GM12872 (cell line): ENCODE measurements around the gene TADA2A.

Source experiments
- TF ChIP-seq, protein P1 (sequence below): IDR thresholded peaks from 3 replicates; pipeline ENCODE4 v1.5.1; 2011; ENCODE audit warnings: low read depth, mild to moderate bottlenecking, low read length, moderate library complexity; ENCODE audit not compliant: insufficient read depth

TADA2A gene

DNA sequence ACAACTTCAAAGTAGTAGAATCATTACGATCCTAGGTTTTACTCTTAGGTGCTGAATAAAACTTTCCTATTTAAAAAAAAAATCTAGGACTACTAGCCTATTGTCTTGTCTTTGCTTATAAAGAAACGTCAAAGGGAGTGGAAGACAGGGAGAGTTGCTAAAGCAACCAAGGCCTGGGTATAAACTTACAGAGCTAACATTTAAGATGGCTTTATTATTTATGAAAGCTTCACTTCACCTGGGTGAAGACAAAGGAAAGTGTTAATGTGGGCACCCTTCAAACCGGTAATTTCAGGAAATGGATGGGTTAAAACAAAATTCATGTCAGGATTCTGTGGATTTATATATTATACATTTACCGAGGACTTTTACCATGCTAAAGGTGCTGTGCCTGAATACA is 85.5 kb downstream of the TADA2A start:
- TF ChIP-seq, protein P1, sequence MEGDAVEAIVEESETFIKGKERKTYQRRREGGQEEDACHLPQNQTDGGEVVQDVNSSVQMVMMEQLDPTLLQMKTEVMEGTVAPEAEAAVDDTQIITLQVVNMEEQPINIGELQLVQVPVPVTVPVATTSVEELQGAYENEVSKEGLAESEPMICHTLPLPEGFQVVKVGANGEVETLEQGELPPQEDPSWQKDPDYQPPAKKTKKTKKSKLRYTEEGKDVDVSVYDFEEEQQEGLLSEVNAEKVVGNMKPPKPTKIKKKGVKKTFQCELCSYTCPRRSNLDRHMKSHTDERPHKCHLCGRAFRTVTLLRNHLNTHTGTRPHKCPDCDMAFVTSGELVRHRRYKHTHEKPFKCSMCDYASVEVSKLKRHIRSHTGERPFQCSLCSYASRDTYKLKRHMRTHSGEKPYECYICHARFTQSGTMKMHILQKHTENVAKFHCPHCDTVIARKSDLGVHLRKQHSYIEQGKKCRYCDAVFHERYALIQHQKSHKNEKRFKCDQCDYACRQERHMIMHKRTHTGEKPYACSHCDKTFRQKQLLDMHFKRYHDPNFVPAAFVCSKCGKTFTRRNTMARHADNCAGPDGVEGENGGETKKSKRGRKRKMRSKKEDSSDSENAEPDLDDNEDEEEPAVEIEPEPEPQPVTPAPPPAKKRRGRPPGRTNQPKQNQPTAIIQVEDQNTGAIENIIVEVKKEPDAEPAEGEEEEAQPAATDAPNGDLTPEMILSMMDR: no peak

DNA sequence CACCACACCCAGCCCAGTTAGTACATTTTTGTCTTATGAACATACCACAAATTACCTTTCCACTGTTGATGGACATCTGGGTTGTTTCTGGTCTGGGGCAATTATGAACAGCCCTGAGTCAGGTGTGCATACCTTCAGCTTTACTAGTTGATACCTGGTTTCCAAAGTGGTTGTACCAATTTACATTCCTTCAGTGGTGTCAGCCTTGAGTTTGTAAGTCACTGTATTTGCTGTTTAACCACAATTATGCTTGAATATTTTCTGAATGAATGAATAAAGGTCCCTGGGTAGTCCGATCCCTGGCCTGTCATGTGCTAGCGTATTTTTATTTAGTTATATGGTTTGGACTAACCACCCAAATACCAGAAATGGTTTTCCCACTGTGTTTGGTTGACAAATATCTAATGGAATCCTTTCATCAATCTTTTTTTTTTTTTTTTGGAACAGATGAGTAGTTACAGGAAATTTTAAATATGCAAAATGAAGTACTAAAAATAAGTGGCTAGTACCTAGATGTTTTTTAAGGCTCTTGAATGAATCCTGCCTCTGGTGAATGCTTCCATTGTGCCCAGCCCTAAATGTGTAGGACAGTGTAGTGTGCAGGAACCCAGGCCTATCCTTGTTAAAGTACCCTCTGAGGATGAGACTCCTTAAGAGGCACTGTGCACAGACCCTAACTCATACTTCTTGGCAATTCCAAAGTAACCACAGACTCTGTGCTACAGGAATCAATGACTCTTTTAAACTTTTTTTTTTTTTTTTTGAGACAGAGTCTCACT is 86.8 kb downstream of the TADA2A start:
- TF ChIP-seq, protein P1: no peak

DNA sequence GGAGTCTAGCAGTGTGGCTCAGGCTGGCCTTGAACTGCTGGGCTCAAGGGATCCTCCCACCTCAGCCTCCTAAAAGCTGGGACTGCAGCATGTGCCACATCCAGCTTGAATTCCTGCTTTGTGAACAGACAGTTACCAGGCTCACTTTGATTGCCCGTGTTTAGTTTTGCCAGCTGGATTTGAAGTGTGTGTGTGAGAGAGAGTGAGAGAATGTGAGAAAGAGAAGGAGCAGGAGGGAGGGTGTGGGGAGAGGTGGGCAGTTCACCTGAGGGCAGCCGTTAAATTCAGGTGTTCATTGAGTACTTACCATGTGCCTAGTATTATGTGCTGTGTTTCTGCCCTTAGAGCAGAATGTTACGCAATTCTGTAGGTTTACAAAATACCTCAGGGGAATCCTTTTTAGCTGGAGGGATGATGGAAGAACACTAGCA is 87.7 kb downstream of the TADA2A start:
- TF ChIP-seq, protein P1: no peak

DNA sequence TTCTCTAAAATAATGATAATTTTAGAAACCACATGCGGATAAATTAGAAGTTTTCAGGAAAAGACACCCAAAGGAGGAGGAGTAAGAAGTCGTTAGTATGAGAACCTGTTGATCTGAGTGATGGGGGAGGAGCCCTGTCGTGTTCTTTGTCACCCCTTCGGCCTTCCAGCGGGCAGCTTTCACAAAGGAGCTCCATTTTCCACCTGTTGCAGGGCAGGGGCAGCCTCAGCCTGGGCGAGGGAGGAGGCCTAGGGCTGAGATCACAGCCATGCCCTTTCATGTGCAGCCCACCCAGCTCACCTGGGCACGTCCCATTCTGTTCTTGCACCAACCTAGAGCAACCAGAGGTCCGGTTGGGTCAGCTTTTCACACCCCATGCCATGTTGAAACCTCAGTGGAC is 88.3 kb downstream of the TADA2A start:
- TF ChIP-seq, protein P1: no peak

DNA sequence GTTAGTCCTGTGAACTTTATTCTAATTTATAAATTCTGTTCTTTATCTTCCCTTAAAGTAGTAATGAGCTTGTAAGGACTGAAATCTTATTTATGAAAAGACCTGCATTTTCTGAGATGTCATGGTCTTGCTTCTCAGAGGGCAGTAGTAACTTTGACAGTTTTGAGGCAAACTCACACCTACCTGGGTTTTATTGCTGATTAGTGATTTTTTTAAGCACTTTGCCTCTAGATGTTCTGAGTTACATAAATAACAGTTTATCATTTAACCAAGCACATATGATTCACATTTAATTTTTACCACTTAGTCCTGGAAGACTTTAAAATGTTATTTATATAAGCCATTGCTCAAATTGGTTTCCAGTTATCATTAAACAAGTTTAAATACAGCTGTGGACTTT is 93.7 kb downstream of the TADA2A start:
- TF ChIP-seq, protein P1: no peak

DNA sequence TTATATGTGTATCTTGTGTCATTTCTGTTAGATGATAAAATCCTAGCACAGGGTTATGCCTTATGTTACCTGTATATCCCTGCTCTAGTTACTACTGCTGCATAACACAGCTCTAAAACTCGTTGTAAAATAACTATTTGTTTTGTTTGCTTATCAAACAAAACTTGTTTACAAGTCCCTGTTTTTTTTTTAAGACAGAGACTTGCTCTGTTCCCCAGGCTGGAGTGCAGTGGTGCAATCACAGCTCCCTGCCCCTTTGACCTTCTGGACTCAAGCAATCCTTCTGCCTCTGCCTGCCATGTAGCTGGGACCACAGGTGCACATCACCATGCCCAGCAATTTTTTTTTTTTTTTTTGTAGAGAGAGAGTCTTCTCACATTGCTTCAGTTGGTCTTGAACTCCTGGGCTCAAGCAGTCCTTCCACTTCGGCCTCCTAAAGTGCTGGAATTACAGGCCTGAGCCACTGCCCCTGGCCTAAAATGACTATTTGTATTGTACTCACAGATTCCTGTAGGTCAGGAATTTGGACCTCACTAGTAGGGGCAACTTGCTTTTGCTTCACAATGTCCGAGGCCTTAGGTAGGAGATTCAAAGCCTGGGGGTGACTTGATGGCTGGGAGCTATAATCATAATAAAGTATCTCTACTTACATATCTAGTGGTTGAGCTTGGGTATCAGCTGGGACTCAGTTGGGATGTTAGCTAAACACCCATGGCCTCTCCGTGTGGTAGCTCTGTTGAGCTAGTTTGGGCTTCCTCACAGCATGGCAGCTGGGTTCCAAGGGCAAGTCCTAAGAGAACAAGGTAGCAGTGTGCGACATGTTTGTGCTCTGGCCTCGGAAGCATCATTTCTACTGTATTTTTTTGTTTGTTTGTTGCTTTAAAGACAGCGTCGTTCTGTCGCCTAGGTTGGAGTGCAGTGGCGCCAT is 95.6 kb downstream of the TADA2A start:
- TF ChIP-seq, protein P1: no peak

DNA sequence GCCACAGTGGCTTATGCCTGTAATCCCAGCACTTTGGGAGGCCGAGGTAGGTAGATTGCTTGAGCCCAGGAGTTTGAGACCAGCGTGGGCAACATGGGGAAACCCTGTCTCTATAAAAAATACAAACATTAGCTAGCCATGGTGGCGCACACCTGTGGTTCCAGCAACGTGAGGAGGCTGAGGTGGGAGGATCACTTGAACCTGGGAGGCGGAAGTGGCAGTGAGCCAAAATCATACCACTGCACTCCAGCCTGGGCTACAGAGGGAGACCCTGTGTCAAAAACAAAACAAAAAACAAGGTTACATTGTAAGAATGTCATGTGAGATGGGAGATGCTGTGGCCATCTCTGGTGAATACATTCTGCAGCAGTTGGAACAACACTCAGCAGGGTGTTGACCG is 96.5 kb downstream of the TADA2A start:
- TF ChIP-seq, protein P1: no peak
